ENCODE measurements around the gene APOA4. TPM values are rescaled to one million over a fixed set of nuclear protein-coding genes. Genes with fewer than 3 reads are reported as not detected.

The APOA4 gene
- total and polyA plus RNA-seq, 2 of the 13 experiments (the other 11 are each of a cell fraction or from before 2014, with no cell fraction given), result 3.8 to 7.2 TPM

DNA sequence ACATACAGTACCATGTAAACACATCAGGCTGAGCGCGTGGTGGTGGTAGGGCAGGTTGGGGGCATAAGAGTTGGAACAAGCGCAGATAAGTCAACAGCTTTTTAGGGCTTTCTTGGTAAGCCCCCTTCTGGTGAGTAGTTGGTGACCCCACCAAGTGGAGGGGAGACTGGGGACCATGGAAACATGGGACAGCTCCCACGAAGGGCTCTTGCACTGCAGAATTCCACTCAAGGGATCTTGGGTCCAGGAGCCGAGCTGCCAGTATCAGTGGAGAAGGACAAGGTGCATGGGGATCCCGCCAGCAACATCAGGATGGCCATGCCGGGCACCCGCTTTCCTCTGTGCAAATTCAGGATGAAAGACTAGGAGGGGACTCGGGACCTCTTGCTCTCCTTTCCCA lies 20.6 kb upstream of the APOA4 start:
- Histone ChIP-seq H3K27ac (ENCODE audit: extremely low read length, insufficient read depth, low read length) (no peak overlapping the region), H3K79me2 (ENCODE audit: insufficient read depth, low read length) (no peaks in the 10 kb centered on the region), H3K36me3 (replicated peaks in 1 of 2; ENCODE audit: control insufficient read depth in 1 of 2, insufficient read depth in 2 of 2, low read length in 2 of 2) (peaks cover 18 to 36% of the 10 kb centered on the region in 2 experiments), H4K20me1 (ENCODE audit: insufficient read depth, low read length) (no peaks in the 10 kb centered on the region), H3K27me3 (ENCODE audit: control insufficient read depth in 1 of 2, insufficient read depth in 2 of 2, low read length in 2 of 2) (no peaks in the 10 kb centered on the region), H3K9me3 (ENCODE audit: low read length) (no peaks in the 10 kb centered on the region), H3K4me3 (replicated peaks in 1 of 3; ENCODE audit: insufficient read depth in 1 of 3, low read depth in 2 of 3, low read length in 3 of 3) (no peak overlapping the region), H3K4me2 (ENCODE audit: low read depth, low read length) (no peak overlapping the region), H3K9ac (ENCODE audit: insufficient read depth, low read depth, low read length) (no peak overlapping the region), H3K4me1 (ENCODE audit: insufficient read depth, low read length) (peaks cover 54% of the 10 kb centered on the region), H2AFZ (ENCODE audit: low read length) (no peak overlapping the region)
- no peak for ATAC-seq
- TF ChIP-seq ZNF430 (CRISPR knock-in tag; IDR thresholded peaks at IDR 0.05) (no peak), ZSCAN22 (CRISPR knock-in tag; IDR thresholded peaks at IDR 0.05) (no peak), HNF1B (CRISPR knock-in tag; IDR thresholded peaks at IDR 0.05) (no peak), JDP2 (CRISPR knock-in tag; IDR thresholded peaks at IDR 0.05; ENCODE audit: borderline replicate concordance) (no peak), ZNF326 (CRISPR knock-in tag; IDR thresholded peaks at IDR 0.05; ENCODE audit: borderline replicate concordance) (no peak)
- TF ChIP-seq, protein P1, sequence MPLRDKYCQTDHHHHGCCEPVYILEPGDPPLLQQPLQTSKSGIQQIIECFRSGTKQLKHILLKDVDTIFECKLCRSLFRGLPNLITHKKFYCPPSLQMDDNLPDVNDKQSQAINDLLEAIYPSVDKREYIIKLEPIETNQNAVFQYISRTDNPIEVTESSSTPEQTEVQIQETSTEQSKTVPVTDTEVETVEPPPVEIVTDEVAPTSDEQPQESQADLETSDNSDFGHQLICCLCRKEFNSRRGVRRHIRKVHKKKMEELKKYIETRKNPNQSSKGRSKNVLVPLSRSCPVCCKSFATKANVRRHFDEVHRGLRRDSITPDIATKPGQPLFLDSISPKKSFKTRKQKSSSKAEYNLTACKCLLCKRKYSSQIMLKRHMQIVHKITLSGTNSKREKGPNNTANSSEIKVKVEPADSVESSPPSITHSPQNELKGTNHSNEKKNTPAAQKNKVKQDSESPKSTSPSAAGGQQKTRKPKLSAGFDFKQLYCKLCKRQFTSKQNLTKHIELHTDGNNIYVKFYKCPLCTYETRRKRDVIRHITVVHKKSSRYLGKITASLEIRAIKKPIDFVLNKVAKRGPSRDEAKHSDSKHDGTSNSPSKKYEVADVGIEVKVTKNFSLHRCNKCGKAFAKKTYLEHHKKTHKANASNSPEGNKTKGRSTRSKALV (CRISPR knock-in tag; IDR thresholded peaks at IDR 0.05), result no peak
- no peak for DNase-seq (ENCODE audit: low spot score)
- no peak for FAIRE-seq
- no TSS peak for BruUV-seq (replicated peaks)
- POLR2A ChIA-PET, result interaction anchor here (11.5 kb wide), 1 partner anchor 17 kb away, joined by 361 read pairs; the partner anchor contains the start of genes APOA4 and APOC3
- WGBS (ENCODE audit: low lambda C conversion rate), result 93% methylated on average over 9 of the region's 9 CpGs
- CTCF ChIA-PET (ENCODE audit: low intra/inter-chr PET ratio, low total read pairs), result no interaction called here
- intact Hi-C loops (cut with micrococcal nuclease; ENCODE audit: unreplicated experiment), result no loop called here
- in situ Hi-C loops (cut with HindIII; ENCODE audit: extremely low pct_ligation_motif_present, low pct_unique_long_range_greater_than_20kb), result no loop called here

Measured in HepG2 (cell line).